HG03457 (cell line): ENCODE data around the gene HOXA7.

Source experiments
- ATAC-seq: cut with Tn5 transposase; IDR thresholded peaks from one replicate; pipeline ENCODE4 v1.9.1; 2021; ENCODE audit warnings: moderate number of reproducible peaks; ENCODE audit not compliant: unreplicated experiment

The HOXA7 gene

DNA sequence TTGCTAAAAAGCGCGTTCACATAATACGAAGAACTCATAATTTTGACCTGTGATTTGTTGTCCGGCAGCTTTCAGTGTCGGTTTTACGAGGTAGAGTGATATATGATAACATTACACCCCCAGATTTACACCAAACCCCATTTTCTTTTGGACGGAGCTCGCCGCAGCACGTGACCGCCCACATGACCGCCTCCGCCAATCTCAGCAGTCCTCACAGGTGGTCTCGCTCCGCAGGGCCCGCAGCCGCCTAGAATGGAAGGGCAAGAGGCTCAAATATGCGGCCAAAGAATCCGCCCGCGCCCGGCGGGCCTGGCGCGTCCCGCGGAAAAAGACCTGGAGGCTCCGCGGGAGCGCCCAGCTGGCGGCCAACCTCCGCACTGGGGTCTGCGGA, at the start of gene HOXA7:
TSS of gene HOXA7 (minus strand) at position 168 of the 391 bp plus-strand sequence. CDS start at position 38, 130 bp downstream.
- ATAC-seq: no peak

DNA sequence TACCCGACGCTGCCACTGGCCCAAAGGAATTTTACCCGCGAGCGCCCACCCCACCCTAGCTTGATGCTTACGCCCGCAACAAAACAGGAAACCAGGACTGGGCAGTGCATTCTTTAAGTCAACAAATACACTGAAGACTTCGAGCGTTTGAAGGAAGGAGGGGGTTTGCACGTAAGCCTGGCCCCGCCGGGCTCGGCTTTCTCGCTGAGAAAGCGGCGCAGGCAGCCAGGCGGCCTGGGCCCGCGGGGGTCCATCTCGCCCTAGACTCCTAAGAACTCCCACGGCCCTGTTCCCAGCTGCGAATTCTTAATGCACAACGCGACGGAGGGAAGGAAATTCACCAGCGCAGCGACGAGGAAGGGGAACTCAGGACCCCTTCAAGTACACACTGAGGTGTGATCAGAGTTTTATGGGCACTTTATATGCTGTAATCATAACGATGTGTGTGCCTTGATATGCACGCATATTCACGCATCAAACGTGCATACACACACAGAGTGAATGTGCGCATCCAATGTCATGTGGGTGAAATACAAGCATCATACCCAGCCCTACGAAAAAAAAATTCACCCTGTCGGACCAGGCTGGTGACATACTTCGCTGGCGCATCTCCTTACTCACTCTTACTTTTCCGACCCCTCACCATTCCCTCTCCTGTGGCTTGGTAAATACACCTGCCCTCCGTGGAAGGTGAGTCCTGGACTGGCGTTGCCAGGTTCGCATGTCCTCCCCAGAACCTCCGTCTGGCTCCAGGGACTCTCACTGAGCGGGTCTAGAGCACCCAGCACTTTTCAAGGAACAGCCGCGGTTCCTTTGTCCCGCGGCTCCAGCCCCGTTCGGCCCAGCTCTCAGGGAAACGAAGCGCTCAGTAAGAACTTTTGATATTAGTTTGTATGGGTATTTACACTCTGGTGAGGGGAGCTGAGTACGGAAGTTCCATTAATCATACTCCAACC, 49.1 kb upstream of the HOXA7 start:
- no peak for ATAC-seq

DNA sequence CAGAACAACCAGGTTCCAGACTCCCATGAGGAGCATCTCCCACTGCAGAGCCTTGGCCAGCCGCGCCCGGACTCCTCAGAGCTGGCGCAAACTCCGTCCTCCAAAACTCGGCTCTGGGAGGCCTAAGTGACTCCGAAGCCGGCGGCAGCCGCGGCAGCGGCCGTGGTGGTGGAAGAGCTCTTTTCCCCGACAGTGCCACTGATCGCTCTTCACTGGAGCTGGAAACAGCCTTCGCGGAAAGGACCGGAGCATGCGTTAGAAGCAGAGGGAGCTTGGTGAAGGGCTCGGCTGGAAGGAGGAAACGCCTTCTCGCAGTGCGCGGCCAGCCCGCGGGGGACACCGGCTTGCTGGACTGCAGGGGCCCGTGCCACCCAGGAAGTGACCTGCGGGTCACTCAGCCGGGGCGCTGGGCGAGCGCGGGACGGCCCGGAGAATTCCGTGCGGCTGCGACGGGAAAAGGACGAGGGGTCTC, 48.4 kb upstream of the HOXA7 start:
- ATAC-seq: no peak

DNA sequence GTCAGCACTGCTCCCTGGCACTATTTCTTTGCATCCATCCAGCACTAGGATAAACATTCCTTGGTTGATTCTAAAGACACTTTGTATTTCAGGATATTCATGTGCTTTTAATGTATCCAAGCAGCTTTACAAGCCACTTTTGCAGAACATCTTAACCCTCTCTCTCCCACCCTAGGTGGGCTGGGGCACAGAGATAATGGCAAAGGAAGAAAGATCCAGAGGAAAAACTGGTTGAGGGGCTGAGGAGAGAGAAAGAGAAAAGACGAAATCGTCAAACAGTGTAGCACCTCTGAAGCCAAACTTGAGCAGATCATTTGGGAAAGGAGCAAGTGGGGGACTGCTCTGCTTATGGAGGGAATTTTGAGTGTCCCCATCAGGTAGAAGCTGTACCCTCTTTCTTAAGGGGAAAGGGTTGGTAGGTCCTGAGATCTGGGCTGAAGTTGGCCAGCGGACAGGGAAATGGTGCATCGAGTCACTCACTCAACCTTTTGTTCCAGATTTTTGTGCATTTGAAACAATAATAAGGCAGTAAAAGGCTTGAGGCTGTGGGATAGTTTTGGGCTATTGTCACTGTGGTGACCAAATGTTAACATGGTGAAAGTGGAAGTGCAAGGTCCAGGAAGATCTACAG, 47.6 kb upstream of the HOXA7 start:
- ATAC-seq: no peak

DNA sequence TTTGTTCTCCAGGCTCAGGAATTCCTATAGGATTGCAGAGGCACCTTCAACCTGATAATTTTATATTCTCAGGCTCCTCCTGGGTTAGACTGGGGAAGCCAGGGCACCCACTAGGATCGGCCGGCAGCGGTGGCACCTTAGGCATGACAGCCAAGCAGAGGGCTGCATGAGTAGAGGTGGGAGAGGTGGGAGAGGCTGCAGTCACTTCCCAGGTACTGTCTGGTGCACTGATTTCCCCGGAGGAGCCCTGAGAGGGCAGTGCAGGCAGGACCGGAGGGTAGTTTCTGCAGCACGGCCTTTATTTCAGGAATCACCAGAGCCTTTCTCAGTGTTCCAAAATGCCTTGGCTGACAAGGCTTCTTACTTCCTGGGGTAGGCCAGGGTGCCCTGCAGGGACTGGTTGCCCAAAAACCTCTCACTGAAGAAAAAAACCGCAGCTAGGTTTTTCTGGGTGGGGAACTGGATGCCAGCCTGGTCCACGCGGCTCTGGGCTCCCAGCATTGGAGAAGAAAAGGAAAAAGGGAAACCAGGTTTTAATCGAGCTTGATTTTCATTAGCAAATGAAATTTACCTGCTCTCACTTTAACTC, 47.0 kb upstream of the HOXA7 start:
- no peak for ATAC-seq

DNA sequence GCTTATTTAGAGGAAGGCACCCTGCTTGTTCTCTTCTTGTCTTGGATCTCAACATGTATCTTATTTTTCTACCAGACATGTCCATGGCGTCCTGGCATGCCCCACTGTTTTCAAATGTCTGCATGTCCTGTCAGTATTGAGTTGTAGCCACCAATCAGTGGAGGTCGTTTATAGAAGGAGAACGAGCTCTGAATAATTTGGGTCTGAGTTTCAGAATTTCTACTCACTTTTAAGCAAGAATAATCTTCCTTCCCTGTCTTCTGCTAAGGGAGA, 46.3 kb upstream of the HOXA7 start:
- ATAC-seq: no peak

DNA sequence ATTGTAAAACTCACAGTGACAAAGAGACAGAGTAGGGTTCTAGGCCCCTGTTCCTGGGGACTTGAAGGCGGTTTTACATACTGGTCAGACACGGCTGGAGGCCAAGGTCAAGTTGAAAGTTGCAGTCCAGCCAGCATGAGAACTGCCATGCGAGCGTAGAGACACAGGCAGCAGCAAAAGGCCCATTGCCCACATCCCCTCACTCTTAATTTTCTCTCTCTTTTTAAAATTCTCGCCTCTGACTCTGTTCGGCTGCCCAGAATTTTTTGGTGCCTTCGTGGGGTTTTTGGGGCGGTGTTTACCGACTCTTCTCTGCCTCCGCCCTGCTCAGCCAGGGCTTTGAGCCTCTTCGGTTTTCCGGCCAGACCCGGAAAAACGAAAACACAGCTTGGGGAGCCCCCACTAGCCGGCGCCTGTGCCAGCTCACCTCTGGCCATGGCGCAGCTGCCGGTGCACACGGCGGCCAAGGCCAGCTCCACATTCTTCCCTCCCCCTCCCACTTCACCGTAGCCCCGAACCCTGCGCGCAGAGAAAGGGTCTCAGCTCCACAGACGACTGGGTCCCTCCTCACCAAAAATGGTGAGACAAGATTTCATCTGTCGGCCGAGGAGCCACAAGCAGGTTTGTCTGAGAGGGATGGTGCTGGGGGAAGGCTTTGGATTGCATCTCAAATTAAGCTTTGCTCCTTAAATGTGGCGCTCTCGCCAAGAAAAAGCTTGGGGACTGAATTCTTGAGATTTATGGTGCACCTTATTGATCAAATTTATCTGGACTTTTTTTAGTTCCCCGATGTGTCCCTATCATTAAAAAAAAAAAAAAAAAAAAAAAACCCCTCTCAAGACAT, 45.8 kb upstream of the HOXA7 start:
- no peak for ATAC-seq

DNA sequence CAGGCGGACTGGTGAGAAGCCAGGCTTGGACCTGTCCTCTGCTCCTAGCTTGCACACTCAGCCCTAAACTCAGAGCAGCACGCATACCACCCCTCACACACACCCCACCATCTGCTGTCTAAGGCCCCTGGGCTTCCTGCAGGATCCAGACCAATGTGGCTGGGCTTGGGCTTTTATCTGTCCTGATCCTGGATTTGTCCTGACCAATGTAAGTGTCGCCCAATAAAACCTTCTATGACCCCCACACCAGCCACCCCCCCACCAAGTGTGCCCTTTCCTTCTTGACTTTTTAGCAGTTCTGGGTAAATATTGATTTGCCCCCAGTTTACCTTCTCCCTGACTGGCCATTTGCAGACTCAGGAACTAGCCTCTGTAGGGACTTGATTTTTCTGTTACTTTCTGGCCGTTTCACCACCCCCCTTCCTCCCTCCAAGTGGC, 45.1 kb upstream of the HOXA7 start:
- no peak for ATAC-seq

DNA sequence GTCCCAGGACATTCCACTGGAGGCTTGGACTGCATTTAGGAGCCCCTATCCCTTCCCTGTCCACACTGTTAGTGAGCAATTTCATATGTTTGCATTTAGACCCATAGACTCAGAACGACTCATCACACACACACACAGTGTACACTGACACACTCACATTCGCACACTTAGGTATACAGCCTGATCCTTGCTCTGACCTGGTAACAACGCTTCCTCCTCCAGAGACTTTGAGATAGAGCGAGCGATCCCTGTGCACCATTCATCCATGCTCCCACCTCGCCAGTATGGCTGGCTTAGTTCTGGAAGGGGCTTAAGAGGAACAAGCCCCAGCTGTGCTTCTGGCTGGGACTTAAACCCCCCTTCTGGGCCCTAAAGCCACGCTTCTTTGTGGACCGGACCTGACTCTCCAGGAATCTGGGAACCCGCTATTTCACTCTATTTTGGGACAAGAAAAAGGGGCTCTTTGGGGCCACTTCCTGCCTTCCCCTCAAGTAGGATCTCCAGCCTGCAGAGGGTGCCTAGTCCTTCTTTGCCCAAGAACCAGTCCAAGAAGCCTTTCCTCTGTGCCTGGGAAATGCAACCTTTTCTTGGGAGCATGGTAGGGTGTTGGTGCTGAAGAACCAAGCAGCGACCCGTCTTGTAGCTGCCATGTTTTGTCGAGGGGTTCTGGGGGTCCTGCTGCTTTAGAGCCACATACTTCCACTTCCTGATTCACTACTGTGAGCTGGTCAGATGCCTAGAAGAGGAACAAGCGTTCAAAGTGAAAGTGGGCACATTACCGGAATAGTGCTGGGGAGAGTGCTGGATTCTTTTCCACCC, 44.5 kb upstream of the HOXA7 start:
- ATAC-seq: no peak

DNA sequence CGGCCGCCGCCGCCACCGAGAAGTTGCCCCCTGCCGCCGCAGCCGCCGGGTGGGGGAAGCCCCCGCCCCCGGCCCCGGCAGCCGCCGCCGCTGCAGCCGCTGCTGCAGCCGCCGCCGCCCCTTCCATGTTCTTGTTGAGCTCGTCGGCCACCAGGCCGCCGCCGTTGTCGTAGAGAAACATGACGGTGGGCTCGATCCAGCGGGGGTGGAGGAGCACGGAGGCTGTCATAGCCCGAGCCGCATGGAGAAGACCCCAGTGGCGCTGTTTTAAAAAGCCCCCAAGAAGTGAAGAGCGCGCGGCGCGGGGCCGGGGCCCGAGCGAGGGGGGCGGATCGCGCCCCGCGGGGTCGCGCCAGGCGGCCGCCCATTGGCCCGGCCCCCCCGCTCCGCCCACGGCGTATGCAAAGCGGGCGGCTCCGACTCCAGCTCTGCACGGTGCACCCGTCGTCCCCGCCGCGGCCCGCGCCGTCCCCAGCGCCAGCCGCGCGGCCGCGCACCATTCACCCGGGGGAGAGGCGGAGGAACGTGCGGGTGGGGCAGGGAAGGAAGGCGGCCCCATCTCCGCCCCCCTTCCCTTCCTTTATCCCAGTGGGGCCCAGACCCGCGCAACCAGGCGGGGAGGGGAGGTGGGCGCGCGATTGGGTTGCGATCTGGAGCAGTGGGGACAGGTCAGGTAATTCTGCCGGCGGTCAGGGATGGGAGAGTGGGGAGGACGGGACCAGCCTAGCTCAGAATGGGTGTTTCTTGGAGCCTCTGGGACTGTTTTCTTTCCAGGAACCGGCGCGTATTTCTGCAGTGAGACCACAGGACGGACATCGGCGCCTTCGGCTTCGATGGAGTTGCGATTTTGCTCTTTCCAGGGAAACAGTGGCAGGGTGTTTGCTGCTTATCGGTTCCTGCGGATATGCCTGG, 43.6 kb upstream of the HOXA7 start, which contains the start of gene HOXA13:
TSS of gene HOXA13 (minus strand) at position 243 of the 912 bp plus-strand sequence. CDS start at position 229, 14 bp downstream.
- no peak for ATAC-seq

DNA sequence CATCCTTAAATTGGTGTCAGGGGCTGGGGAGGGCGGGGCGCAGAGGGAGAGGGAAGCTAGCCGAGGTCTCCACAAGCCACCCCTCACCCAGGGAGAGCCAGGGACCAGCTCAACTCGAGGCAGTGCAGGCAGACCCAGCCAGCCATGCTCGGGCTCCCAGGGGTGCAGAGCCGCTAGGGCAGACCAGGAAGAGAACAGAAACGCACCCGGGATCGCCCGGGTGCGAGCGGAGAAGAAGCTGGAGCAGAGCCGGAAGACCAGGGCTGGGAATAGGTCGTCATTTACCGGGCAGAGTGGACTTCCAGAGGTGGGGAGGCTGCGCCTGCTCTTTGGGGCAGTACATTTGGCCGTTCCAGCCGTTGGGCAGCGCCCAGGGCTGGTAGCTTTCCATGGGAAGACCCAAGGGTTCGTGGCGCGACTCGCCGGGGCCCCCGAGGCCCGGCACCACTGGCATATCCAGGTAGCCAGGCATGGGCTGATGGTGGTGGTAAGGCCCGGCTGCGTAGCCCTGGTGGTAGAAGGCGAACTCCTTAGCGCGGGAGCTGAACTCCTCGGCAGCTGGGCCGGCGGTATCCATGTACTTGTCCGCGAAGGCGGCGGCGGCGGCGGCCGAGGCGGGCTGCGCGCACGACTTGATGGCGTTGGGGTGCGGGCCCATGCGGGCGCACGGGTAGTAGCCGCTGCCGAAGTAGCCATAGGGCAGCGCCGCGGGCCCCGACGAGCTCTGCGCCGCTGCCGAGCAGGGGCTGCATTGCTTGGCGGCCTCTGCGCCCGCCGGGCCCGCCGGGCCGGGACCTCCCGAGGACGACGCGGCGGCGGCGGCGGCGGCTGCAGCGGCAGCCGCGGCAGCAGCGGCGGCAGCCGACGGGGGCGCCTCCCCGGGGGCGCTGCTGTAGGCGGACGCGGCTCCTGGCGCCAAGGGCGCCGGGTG, 42.7 kb upstream of the HOXA7 start:
- ATAC-seq: no peak

DNA sequence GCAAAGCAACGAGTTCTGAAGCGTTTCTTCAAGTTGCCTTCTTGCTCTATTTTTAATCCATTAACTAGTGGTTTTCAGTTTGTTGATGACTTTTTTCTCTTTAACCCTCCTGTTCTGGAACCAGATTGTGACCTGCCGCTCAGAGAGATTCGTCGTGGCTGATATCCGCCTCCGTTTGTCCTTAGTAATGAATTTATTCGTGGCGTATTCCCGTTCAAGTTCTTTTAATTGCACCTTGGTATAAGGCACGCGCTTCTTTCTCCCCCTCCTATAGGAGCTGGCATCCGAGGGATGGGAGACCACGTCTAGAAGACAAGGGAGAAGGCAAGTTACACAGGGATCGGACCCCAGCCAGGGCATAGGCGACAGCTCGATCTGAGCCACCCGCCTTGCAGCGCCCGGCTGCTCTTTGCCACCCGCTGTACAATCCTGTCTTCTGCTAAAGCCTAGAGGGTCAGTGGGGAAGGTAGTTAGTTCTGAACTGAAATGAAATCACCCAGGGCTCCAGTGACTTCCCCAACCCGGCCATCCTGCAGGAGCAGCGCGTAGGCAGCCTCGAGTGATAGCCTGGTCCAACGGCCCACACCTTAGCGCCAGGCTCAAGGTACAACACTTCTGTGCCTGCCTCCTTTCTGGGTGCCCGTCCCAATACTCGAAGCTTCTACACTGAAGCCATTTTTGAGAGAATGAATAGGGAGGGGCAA, 41.8 kb upstream of the HOXA7 start:
- ATAC-seq: no peak

DNA sequence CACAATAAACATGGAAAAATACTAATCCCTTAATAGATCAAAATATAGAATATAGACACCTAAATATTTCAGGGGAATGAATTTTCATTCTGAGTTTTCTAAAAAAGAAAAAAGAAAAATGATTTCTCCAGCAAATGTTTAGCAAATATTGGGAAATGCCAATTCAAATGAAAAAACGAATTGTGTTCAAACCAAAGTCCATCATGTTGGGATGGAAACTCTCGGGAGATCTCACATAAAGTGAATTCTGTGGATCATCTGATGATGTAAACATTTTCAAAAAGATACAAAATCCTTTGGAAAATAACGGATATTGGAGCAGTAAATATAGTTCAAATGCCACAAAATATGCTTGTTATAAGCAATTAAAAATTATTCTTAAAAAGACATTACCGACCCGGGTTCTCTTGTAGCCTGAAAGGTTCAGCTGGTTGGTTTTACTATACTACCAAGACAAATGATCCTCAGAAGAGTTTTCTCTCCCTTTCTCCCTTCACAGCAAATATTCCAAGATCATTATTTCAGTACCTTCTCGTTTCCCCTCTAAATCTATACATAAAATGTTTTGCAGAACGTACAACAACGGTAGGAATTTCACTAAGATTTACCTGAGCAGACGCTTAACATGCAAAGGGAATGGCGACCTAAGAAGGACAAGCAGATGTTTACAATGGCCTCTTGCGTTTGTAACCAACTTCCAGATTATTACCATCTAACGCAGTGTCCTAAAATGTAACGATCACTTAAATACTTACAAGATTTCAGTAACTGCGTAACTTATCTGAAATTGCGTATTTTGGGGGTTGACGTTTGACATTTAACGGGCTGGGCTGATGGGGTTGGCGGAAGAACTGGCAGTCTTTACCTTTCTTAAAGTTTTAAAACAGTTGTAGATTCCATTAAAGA, 40.9 kb upstream of the HOXA7 start:
- no peak for ATAC-seq

DNA sequence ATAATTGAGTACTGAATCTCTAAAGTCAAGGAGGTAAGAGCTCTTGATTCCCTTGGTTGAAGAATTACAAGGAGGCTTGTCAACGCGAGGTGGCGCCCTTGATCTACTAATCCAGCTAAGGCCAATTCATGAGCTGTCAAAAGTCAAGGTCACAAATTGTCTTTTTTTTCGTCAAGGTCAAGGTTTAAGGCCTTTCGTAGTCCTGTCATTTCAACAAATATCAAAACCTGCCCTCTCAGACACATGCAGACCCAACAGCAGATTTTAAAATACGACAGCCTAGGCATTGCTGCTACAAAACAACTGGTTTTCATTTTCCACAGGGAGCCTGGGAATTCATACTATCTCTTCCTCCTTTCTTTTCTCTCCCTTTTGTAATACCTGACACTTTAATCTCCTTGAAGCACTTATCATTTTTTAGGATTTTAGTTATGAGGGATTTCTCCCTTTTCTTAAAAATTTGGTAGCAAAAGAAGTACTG, 39.9 kb upstream of the HOXA7 start:
- no peak for ATAC-seq

DNA sequence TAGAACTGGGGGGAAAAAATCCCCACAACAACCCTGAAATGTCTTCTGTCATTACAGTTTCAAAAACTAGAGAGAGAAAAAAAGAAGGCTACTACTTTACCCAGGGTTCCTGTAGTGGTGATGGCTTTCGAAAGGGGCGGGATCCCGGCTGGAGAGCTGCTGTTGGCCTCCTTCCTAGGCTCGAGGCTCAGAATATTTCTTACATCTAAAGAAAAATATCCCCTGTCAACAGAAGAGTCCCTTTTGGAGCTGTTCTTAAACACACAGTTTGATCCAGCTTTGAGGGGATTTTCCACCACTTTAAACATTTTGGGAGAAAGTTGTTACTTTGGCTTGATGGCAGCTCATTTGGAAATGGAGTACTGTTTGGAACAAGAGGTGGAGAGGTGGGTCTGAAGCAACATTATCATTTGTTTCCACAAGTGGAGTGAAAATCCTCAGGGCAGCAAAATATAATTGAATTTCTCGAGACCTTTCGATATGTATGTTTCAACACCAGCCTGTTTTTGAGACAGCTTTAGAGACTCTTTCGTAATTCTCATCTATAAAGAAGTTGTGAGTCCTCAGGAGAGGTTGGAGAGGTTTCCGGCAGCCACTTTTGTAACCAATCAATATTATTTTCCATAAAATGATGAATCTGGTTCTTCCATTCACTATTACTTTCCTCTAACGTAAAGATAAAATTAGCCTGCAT, 38.4 kb upstream of the HOXA7 start:
- ATAC-seq: no peak

DNA sequence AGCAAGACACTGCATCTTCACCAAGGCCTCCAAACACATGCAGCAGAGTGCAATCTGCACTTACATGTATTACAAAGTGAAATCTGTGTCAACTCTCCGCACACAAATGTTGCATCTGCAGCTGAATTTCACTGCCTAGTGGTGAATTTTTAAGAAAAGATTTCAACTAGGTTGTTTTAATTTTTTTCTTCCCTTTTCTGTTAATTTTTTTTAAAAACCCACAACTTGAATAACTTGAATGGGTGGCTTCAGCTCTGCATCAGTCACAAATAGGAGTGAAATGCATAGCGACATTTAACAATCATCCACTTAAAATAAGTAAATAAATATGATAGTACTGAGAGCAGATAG, 37.5 kb upstream of the HOXA7 start:
- no peak for ATAC-seq
